Endothelial cell of umbilical vein (primary cell): ENCODE data around the gene LMAN1L. TPM values are rescaled to one million over a fixed set of nuclear protein-coding genes. Genes with fewer than 3 reads are reported as not detected.

Source experiments
- BruUV-seq: library from RNA; stranded (reverse); fragments of 400-500 nt; replicated peaks from 2 replicates; lab custom pipeline; 2021; lab: Mats Ljungman, UMichigan
- CTCF ChIA-PET: fragments of 300-600, 350-600 bp; sonication (Branson Sonifier 250); formaldehyde crosslinking; loops from one replicate; lab custom pipeline; 2021; ENCODE audit warnings: antibody characterized with exemption, inconsistent platforms; lab: Charles Lee
- POLR2A ChIA-PET: fragments of 300-600, 350-600 bp; sonication (Branson Sonifier 250); formaldehyde crosslinking; loops from one replicate; lab custom pipeline; 2021; ENCODE audit warnings: antibody characterized with exemption, inconsistent platforms; lab: Charles Lee
- DNase-seq: peaks from one replicate; pipeline ENCODE4 v3.0.0-alpha.2; 2011; ENCODE audit warnings: low read depth, low spot score
- FAIRE-seq: peaks from 2 replicates; lab custom pipeline; 2011; peaks lifted over from hg19 to GRCh38; lab: Jason Lieb, UNC
- H2AFZ ChIP-seq: 2 replicates; pipeline ENCODE4 v1.6.0; 2012; ENCODE audit warnings: low read depth, low read length, control low read depth, inconsistent platforms
- H3K27ac ChIP-seq: 2 replicates; pipeline ENCODE4 v1.5.1; 2011; ENCODE audit warnings: low read depth, mild to moderate bottlenecking, control low read depth, low read length, moderate library complexity; ENCODE audit not compliant: insufficient read depth
- H3K27me3 ChIP-seq, 2 experiments: 2 replicates each; pipeline versions ENCODE4 v1.6.0 to v1.6.1; 2011; ENCODE audit warnings: low read length in 2 of 2, mixed read lengths in 1 of 2; ENCODE audit not compliant: control insufficient read depth in 2 of 2, insufficient read depth in 2 of 2
- H3K36me3 ChIP-seq, 2 experiments: 2 replicates in 1 of 2; 3 replicates in 1 of 2; pipeline ENCODE4 v1.5.1; 2011; ENCODE audit warnings: low read length in 2 of 2, mild to moderate bottlenecking in 1 of 2, moderate library complexity in 1 of 2; ENCODE audit not compliant: control insufficient read depth in 2 of 2, insufficient read depth in 2 of 2; ENCODE audit errors: extremely low read depth in 1 of 2
- H3K4me1 ChIP-seq: 3 replicates; pipeline ENCODE4 v1.5.1; 2011; ENCODE audit warnings: mild to moderate bottlenecking, low read length; ENCODE audit not compliant: control insufficient read depth, insufficient read depth; ENCODE audit errors: extremely low read depth
- H3K4me2 ChIP-seq: 2 replicates; pipeline ENCODE4 v1.6.1; 2011; ENCODE audit warnings: low read length, control low read depth, mixed read lengths; ENCODE audit not compliant: insufficient read depth
- H3K4me3 ChIP-seq, 3 experiments: fragments of 200-600 bp in 1 of 3; sonication (generic), shearing (Covaris generic) in 1 of 3; replicated peaks in 1 of 3; 2 replicates each; pipeline ENCODE4 v1.5.1; 2011 to 2016; ENCODE audit warnings: control low read depth in 3 of 3, low read length in 3 of 3, mild to moderate bottlenecking in 2 of 3, inconsistent platforms in 1 of 3, low read depth in 1 of 3, moderate library complexity in 1 of 3; ENCODE audit not compliant: insufficient read depth in 1 of 3
- H3K79me2 ChIP-seq: 2 replicates; pipeline ENCODE4 v1.6.0; 2012; ENCODE audit warnings: low read length, inconsistent platforms; ENCODE audit not compliant: control insufficient read depth, insufficient read depth
- H3K9ac ChIP-seq: replicated peaks from 2 replicates; pipeline ENCODE3; 2011; ENCODE audit warnings: low read length, control low read depth; ENCODE audit not compliant: insufficient read depth; ENCODE audit errors: extremely low read depth
- H3K9me1 ChIP-seq: replicated peaks from 3 replicates; pipeline ENCODE4 v1.6.0; 2011; ENCODE audit warnings: mild to moderate bottlenecking, low read length; ENCODE audit not compliant: control insufficient read depth, insufficient read depth; ENCODE audit errors: extremely low read depth
- H3K9me3 ChIP-seq: replicated peaks from 2 replicates; pipeline ENCODE4 v1.5.1; 2012; ENCODE audit warnings: low read length, inconsistent platforms; ENCODE audit not compliant: control insufficient read depth, insufficient read depth
- H4K20me1 ChIP-seq: replicated peaks from 2 replicates; pipeline ENCODE3; 2011; ENCODE audit warnings: mild to moderate bottlenecking, low read length; ENCODE audit not compliant: control insufficient read depth, insufficient read depth; ENCODE audit errors: extremely low read depth
- JUN ChIP-seq: IDR thresholded peaks from 2 replicates; pipeline ENCODE4 v1.6.1; 2011; ENCODE audit warnings: borderline replicate concordance, low read depth; ENCODE audit not compliant: insufficient read length, insufficient read depth
- MYC ChIP-seq: IDR thresholded peaks from one replicate; pipeline ENCODE4 v1.6.1; 2011; ENCODE audit warnings: mild to moderate bottlenecking, low read depth, low read length
- POLR2AphosphoS5 ChIP-seq: IDR thresholded peaks from 2 replicates; pipeline ENCODE4 v1.6.1; 2012; ENCODE audit warnings: low read depth, mild to moderate bottlenecking, control low read depth, low read length, moderate library complexity; ENCODE audit not compliant: insufficient read depth
- dilution Hi-C: fragments of 300-500 bp; cut with MboI; formaldehyde crosslinking; loops from one replicate; pipeline ENCODE4 v1.15.0; 2019; ENCODE audit warnings: low sequenced_read_pairs; ENCODE audit not compliant: extremely low pct_ligation_motif_present
- intact Hi-C: fragments of 100-400 bp; cut with micrococcal nuclease; formaldehyde crosslinking; loops from one replicate; pipeline ENCODE4 v1.10.0; 2022
- polyA plus RNA-seq, 4 experiments: library from polyadenylated mRNA; depleted of rRNA in 3 of 4; stranded (reverse) in 3 of 4; unstranded in 1 of 4; fragments of >200 nt; gene quantifications; 2 replicates each; pipeline versions ENCODE4 v1.2.1 to v1.2.3, GENCODE V29; 2011 to 2012; ENCODE audit warnings: missing spikeins in 1 of 4
- total RNA-seq: library from RNA; stranded (reverse); gene quantifications from 2 replicates; pipeline ENCODE4 v1.2.3, GENCODE V29; 2021
- TF ChIP-seq, protein P1 (sequence below), 2 donors: IDR thresholded peaks; 1 replicate in 1 of 2; 2 replicates in 1 of 2; pipeline ENCODE4 v1.5.1; 2011; ENCODE audit warnings: low read length in 2 of 2, mild to moderate bottlenecking in 2 of 2, moderate library complexity in 2 of 2, control low read depth in 1 of 2, inconsistent platforms in 1 of 2, low read depth in 1 of 2; ENCODE audit not compliant: insufficient read depth in 1 of 2; ENCODE audit errors: extremely low read depth in 1 of 2

The LMAN1L gene
- total and polyA plus RNA-seq, 2 donors (not counting 3 experiments of a cell fraction or from before 2014, with no cell fraction given): not detected

DNA sequence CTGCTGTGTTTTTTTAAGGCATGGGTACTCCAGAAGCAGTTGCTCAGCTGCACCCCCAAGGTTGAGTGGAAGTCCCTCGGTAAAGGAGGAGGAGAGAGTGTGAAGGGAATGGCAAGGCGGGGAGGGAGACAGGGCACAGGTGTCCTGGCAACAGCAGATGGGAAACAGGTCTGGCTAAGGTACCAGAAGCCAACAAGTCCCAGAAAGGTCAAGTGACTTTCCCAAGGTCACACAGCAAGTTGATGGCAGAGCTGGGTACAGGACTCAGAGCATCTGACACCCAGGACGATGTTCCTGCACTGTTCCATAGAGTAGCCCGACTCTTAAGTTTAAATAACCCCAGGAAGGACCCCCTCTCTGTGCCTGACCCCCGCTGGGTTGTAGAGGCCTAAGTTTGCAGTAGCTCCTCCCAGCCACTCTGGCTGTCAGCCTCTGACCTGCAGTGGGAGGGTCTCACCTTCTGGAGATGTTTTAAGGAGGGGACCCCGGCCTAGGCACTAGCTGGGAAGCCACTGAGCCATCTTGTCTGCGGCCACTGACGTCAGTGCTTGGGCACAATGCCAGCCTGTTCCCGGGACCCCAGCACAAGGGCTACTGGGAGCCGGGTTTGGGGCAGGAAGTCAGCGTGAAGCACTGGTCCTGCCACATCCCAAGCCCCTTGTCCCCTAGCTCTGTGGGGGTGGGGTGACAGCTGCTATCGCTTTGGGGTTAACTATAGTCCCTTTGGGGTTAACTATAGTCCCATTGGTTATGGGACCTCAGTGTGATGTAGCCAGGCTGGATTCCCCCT lies 20.2 kb upstream of the LMAN1L start:
- Histone ChIP-seq H3K27me3 (no peaks in the 10 kb centered on the region), H3K9ac (no peak overlapping the region), H3K9me1 (no peaks in the 10 kb centered on the region), H2AFZ (no peak overlapping the region), H3K79me2 (peaks cover 83% of the 10 kb centered on the region), H3K9me3 (no peaks in the 10 kb centered on the region), H3K27ac (no peak overlapping the region), H3K4me3 (no peak overlapping the region), H3K4me1 (peaks cover 6% of the 10 kb centered on the region), H4K20me1 (no peaks in the 10 kb centered on the region), H3K4me2 (no peak overlapping the region), H3K36me3 (peaks cover 0 to 5% of the 10 kb centered on the region in 2 experiments)
- no peak for FAIRE-seq
- ChIA-PET POLR2A (no interaction called here), CTCF (interaction anchor here (0.8 to 6.5 kb wide), 9 partner anchors 8 to 158 kb away, joined by 3 to 69 read pairs (median 7); partner anchors contain the start of genes CSK and LMAN1L)
- dilution Hi-C loops: no loop called here
- BruUV-seq: no TSS peak
- DNase-seq: no peak
- TF ChIP-seq JUN (no peak), POLR2AphosphoS5 (no peak), MYC (no peak)
- TF ChIP-seq, protein P1, sequence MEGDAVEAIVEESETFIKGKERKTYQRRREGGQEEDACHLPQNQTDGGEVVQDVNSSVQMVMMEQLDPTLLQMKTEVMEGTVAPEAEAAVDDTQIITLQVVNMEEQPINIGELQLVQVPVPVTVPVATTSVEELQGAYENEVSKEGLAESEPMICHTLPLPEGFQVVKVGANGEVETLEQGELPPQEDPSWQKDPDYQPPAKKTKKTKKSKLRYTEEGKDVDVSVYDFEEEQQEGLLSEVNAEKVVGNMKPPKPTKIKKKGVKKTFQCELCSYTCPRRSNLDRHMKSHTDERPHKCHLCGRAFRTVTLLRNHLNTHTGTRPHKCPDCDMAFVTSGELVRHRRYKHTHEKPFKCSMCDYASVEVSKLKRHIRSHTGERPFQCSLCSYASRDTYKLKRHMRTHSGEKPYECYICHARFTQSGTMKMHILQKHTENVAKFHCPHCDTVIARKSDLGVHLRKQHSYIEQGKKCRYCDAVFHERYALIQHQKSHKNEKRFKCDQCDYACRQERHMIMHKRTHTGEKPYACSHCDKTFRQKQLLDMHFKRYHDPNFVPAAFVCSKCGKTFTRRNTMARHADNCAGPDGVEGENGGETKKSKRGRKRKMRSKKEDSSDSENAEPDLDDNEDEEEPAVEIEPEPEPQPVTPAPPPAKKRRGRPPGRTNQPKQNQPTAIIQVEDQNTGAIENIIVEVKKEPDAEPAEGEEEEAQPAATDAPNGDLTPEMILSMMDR (IDR thresholded peaks at IDR 0.05; ENCODE audit: extremely low read depth in 1 of 2, insufficient read depth in 1 of 2, low read depth in 1 of 2, low read length in 2 of 2): no peak
- intact Hi-C loops: no loop called here
